ENCODE data around the gene CCL8. TPM values are rescaled to one million over a fixed set of nuclear protein-coding genes. Genes with fewer than 3 reads are reported as not detected.
"Not testable (repeated sequence)": the region's sequence is repeated elsewhere in the genome, so short reads cannot be mapped to it uniquely, and the experiment has no call there.

Gene CCL8
- total RNA-seq, 2 donors from 2014 or later = not detected

- ATAC-seq (replicated peaks) = no peak
- H3K4me3 Mint-ChIP-seq = no peak overlapping the region
- H3K27me3 Mint-ChIP-seq = peaks cover 28% of the 10 kb centered on the region
- H3K9me3 Mint-ChIP-seq = no peaks in the 10 kb centered on the region
- no peaks in the 10 kb centered on the region for H3K4me1 Mint-ChIP-seq
- H3K36me3 Mint-ChIP-seq (ENCODE audit: low read depth) = no peaks in the 10 kb centered on the region
- H3K27ac Mint-ChIP-seq = no peak overlapping the region
Observed at GRCh38 chr17:34305061-34305460, 14.2 kb upstream of the CCL8 start.

- Mint-ChIP-seq H3K27ac (no peak overlapping the region), H3K4me1 (no peaks in the 10 kb centered on the region), H3K27me3 (peaks cover 25% of the 10 kb centered on the region), H3K36me3 (ENCODE audit: low read depth) (no peaks in the 10 kb centered on the region), H3K9me3 (no peaks in the 10 kb centered on the region), H3K4me3 (no peak overlapping the region)
- ATAC-seq (replicated peaks) = no peak
Observed at GRCh38 chr17:34305606-34306005, 13.6 kb upstream of the CCL8 start.

GRCh38 chr17:34306466-34306865 lies 12.8 kb upstream of the CCL8 start:
- H3K9me3 Mint-ChIP-seq = no peaks in the 10 kb centered on the region
- H3K4me1 Mint-ChIP-seq = no peaks in the 10 kb centered on the region
- no peaks in the 10 kb centered on the region for H3K36me3 Mint-ChIP-seq (ENCODE audit: low read depth)
- no peak for ATAC-seq (replicated peaks)
- H3K4me3 Mint-ChIP-seq = no peak overlapping the region
- peaks cover 22% of the 10 kb centered on the region for H3K27me3 Mint-ChIP-seq
- H3K27ac Mint-ChIP-seq = no peak overlapping the region

- ATAC-seq (replicated peaks) = no peak
- Mint-ChIP-seq H3K27ac (no peak overlapping the region), H3K4me1 (no peaks in the 10 kb centered on the region), H3K36me3 (ENCODE audit: low read depth) (no peaks in the 10 kb centered on the region), H3K9me3 (no peaks in the 10 kb centered on the region), H3K27me3 (peaks cover 19% of the 10 kb centered on the region), H3K4me3 (no peak overlapping the region)
Observed at GRCh38 chr17:34307110-34307509, 12.1 kb upstream of the CCL8 start.

DNA sequence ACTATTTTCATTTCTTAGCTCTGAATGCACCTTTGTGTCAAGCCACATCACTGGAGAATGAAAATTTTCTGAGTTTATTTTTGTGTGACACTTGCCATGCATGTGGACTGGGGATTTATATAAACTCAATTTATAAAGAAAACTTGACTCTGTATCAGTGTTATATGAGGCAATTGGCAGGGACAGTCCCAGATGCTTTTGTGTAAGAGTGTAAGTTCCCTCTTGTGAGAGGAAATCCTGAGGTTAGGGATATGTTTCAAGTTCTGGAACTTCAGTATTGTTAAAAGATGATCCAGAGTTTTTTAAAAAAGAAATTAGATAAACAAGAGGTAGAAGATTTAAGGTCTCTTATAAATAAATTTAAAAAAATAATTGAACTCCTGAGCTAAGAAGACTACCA lies 10.9 kb upstream of the CCL8 start:
- no peak overlapping the region for H3K4me3 Mint-ChIP-seq
- ATAC-seq (replicated peaks) = no peak
- no peaks in the 10 kb centered on the region for H3K36me3 Mint-ChIP-seq (ENCODE audit: low read depth)
- no peaks in the 10 kb centered on the region for H3K9me3 Mint-ChIP-seq
- no peaks in the 10 kb centered on the region for H3K4me1 Mint-ChIP-seq
- H3K27me3 Mint-ChIP-seq = peaks cover 28% of the 10 kb centered on the region
- no peak overlapping the region for H3K27ac Mint-ChIP-seq

DNA sequence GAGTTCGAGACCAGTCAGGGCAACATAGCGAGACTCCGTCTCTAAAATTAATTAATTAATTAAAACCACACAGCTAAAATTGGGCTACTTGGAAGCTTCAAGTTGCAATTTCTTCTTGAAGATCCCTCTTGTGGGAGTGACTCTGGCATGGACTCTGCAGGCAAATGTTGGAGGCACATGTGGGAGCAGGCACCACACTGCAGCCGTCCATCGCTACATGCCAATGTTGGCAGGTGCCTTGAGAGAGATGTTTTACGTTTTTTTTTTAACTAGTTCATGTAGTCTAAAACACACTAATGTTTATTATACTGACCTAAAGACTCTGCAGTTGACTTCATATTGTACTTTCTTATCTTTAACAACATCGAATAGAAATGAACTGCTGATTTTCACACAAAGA lies 7.9 kb upstream of the CCL8 start:
- Mint-ChIP-seq H3K4me3 (no peak overlapping the region), H3K4me1 (no peaks in the 10 kb centered on the region), H3K27me3 (peaks cover 31% of the 10 kb centered on the region), H3K36me3 (ENCODE audit: low read depth) (no peaks in the 10 kb centered on the region), H3K27ac (no peak overlapping the region), H3K9me3 (no peaks in the 10 kb centered on the region)
- ATAC-seq (replicated peaks) = no peak

DNA sequence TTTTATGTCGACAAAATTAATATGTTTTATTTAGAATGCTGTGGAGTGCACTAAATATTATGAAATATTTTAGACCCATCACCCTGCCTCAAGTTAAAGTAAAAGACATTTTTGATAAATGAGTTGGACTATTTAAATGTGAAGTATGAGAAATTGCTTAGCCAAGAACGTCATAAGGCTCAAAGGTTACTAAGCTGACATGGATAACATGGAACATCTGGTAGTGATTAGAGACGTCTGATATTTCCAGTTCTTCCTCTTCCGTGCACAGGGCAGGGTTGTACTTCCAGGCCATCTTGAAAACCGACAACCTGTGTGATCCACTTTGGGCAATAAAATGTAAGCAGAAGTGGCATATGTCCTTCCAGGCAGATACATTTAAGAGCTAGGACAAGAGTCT lies 7.2 kb upstream of the CCL8 start:
- no peak overlapping the region for H3K4me3 Mint-ChIP-seq
- H3K9me3 Mint-ChIP-seq = no peaks in the 10 kb centered on the region
- H3K36me3 Mint-ChIP-seq (ENCODE audit: low read depth) = no peaks in the 10 kb centered on the region
- ATAC-seq (replicated peaks) = no peak
- no peaks in the 10 kb centered on the region for H3K4me1 Mint-ChIP-seq
- H3K27me3 Mint-ChIP-seq = peaks cover 34% of the 10 kb centered on the region
- no peak overlapping the region for H3K27ac Mint-ChIP-seq

DNA sequence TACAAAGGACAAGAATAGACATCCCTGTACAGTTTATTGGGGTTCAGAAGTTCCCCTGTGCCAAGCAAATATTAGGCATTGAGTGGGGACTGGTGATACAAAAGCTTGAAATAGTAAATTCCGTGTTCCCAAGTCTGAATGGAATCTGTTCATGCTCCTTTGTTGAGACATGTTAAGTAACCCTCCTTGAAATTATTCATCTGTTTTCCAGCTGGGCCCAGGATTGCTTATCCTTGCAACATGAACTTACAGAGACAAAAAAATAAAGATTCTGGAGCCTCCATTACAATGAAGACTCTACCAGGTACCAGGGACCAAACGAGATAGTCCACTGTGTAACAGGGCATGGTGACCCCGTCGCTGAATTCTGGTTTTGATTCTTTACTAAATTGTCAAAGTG lies 6.1 kb upstream of the CCL8 start:
- Mint-ChIP-seq H3K27ac (no peak overlapping the region), H3K4me3 (no peak overlapping the region), H3K4me1 (no peaks in the 10 kb centered on the region), H3K27me3 (peaks cover 33% of the 10 kb centered on the region), H3K9me3 (no peaks in the 10 kb centered on the region), H3K36me3 (ENCODE audit: low read depth) (no peaks in the 10 kb centered on the region)
- ATAC-seq (replicated peaks) = no peak

DNA sequence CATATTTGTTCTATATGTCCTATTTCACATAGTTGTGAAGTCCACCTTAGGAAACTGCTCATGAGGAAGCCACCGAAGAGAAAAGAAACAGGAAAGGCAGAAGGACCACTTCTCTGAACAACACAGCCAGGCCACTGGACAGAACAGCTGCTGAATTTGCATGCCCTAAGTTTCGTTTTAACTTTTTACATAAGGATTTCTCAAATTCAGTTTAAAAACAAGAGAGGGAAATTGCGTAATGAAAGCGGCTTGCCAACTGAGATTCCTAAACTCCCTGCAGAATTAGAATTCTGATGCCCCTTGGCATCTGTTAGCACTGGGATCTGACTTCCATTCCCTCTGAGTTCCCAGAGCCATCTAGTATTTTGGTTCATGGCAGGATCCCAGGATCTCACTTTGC lies 5.0 kb upstream of the CCL8 start:
- Mint-ChIP-seq H3K4me1 (no peaks in the 10 kb centered on the region), H3K4me3 (no peak overlapping the region), H3K36me3 (ENCODE audit: low read depth) (no peaks in the 10 kb centered on the region), H3K27me3 (peaks cover 32% of the 10 kb centered on the region), H3K9me3 (no peaks in the 10 kb centered on the region), H3K27ac (no peak overlapping the region)
- no peak for ATAC-seq (replicated peaks)

DNA sequence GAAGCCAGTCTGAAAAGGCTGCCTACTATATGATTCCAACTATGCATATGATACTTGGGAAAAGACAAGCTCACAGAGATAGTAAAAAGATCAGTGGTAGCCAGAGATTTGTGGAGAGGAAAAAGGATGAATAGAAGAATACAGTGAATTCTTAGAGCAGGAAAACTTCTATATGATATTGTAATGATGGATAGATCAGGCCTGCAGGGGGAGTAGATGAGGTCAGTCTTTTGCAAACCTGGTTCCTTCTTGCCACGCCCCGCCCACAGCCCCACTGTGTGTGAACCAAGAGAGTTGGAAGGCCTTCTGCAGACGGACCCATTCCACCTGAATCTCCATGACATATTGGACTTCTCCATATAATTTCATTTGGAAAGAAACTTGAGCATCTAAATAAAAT lies 761 bp upstream of the CCL8 start:
- Mint-ChIP-seq H3K27ac (no peak overlapping the region), H3K36me3 (ENCODE audit: low read depth) (no peaks in the 10 kb centered on the region), H3K4me1 (no peaks in the 10 kb centered on the region), H3K4me3 (no peak overlapping the region), H3K27me3 (peaks cover 30% of the 10 kb centered on the region), H3K9me3 (no peaks in the 10 kb centered on the region)
- no peak for ATAC-seq (replicated peaks)

GRCh38 chr17:34321964-34322363 lies 2.7 kb downstream of the CCL8 start:
- peaks cover 29% of the 10 kb centered on the region for H3K27me3 Mint-ChIP-seq
- H3K4me3 Mint-ChIP-seq = no peak overlapping the region
- H3K36me3 Mint-ChIP-seq (ENCODE audit: low read depth) = no peaks in the 10 kb centered on the region
- H3K9me3 Mint-ChIP-seq = peaks cover 6% of the 10 kb centered on the region
- H3K4me1 Mint-ChIP-seq = no peaks in the 10 kb centered on the region
- ATAC-seq (replicated peaks) = no peak
- H3K27ac Mint-ChIP-seq = no peak overlapping the region

DNA sequence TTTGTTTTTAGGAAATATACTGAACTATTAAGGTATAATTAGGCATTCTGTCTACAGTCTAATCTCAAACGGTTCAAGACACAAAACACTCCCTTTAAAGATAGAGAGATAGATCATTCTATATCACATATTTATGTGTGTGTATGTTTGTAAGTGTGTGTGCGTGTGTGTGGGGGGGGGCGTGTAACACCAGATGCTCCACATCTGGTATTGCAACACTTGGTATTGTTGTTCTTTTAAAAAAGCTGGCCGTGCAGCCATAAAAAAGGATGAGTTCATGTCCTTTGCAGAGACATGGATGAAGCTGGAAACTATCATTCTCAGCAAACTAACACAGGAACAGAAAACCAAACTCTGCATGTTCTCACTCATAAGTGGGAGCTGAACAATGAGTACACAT lies 8.3 kb downstream of the CCL8 start:
- peaks cover 32% of the 10 kb centered on the region for H3K27me3 Mint-ChIP-seq
- H3K4me1 Mint-ChIP-seq, H3K4me3 Mint-ChIP-seq: not testable (repeated sequence)

DNA sequence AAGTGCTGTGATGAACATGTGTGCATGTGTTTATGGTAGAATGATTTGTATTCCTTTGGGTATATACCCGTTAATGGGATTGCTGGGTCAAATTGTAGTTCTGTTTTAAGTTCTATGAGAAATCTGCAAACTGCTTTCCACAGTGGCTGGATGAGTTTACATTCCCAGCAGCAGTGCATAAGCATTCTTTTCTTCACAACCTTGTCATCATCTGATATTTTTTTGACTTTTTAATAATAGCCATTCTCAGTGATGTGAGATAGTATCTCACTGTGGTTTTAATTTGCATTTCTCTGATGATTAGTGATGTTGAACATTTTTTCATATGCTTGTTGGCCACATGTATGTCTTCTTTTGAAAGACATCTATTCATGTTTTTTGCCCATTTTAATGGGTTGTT lies 18.5 kb downstream of the CCL8 start:
- Mint-ChIP-seq H3K4me3 (no peak overlapping the region), H3K9me3 (peaks cover 8% of the 10 kb centered on the region), H3K27me3 (peaks cover 42% of the 10 kb centered on the region), H3K36me3 (ENCODE audit: low read depth) (no peaks in the 10 kb centered on the region), H3K4me1 (no peaks in the 10 kb centered on the region), H3K27ac (no peak overlapping the region)
- no peak for ATAC-seq (replicated peaks)

More for the DNA sequence above, 8.3 kb downstream of the CCL8 start:
- not testable (repeated sequence) for H3K27ac Mint-ChIP-seq; H3K36me3 Mint-ChIP-seq (ENCODE audit: low read depth); ATAC-seq (replicated peaks); H3K9me3 Mint-ChIP-seq

GRCh38 chr17:34339138-34339770 lies 20.0 kb downstream of the CCL8 start:
- Mint-ChIP-seq H3K4me3 (no peak overlapping the region), H3K27ac (no peak overlapping the region), H3K9me3 (peaks cover 8% of the 10 kb centered on the region), H3K36me3 (ENCODE audit: low read depth) (no peaks in the 10 kb centered on the region), H3K4me1 (no peaks in the 10 kb centered on the region), H3K27me3 (peaks cover 44% of the 10 kb centered on the region)
- ATAC-seq (replicated peaks) = no peak

GRCh38 chr17:34341916-34342315 lies 22.7 kb downstream of the CCL8 start:
- Mint-ChIP-seq H3K4me3 (no peak overlapping the region), H3K36me3 (ENCODE audit: low read depth) (no peaks in the 10 kb centered on the region), H3K9me3 (peaks cover 4% of the 10 kb centered on the region), H3K4me1 (no peaks in the 10 kb centered on the region), H3K27ac (no peak overlapping the region), H3K27me3 (peaks cover 44% of the 10 kb centered on the region)
- ATAC-seq (replicated peaks) = no peak

GRCh38 chr17:34347063-34347462 lies 27.8 kb downstream of the CCL8 start:
- Mint-ChIP-seq H3K36me3 (ENCODE audit: low read depth) (no peaks in the 10 kb centered on the region), H3K27me3 (peaks cover 48% of the 10 kb centered on the region), H3K4me1 (no peaks in the 10 kb centered on the region), H3K27ac (no peak overlapping the region), H3K9me3 (no peaks in the 10 kb centered on the region), H3K4me3 (no peak overlapping the region)
- no peak for ATAC-seq (replicated peaks)

All from activated T-helper 17 cell treated with anti-CD3 and anti-CD28 coated beads, Interleukin-2, amount 50 U/mL, for 72 hours (primary cell).